Measurements from ENCODE around the gene DNASE1L2. TPM values are rescaled to one million over a fixed set of nuclear protein-coding genes. Genes with fewer than 3 reads are reported as not detected.

Gene DNASE1L2
- total and polyA plus RNA-seq, 3 donors from 2014 or later, result 1.1 to 3.5 (median 2.5) TPM

- H3K36me3 ChIP-seq (ENCODE audit: low read depth, missing control alignments), result no peaks in the 10 kb centered on the region
- no peak for DNase-seq
- H3K4me3 ChIP-seq, result no peak overlapping the region
- intact Hi-C loops (cut with DNase I; ENCODE audit: low total_unique reads), result no loop called here
- no peaks in the 10 kb centered on the region for H3K9me3 ChIP-seq
- no peaks in the 10 kb centered on the region for H3K4me1 ChIP-seq
- no peaks in the 10 kb centered on the region for H3K27me3 ChIP-seq
- H3K27ac ChIP-seq, result no peak overlapping the region
- 89 to 91% methylated on average over 27 to 35 of the region's 35 CpGs for WGBS, 2 donors
- TF ChIP-seq POLR2A (IDR thresholded peaks at IDR 0.05) (no peak), CTCF (IDR thresholded peaks at IDR 0.05) (no peak)
These were observed 48.7 kb downstream of the DNASE1L2 start for GRCh38 chr16:2284797-2285576.

GRCh38 chr16:2285731-2286191 is 49.5 kb downstream of the DNASE1L2 start:
- H3K27ac ChIP-seq, result no peak overlapping the region
- 85 to 91% methylated on average over 10 to 13 of the region's 13 CpGs for WGBS, 2 donors
- no peak for DNase-seq
- intact Hi-C loops (cut with DNase I; ENCODE audit: low total_unique reads), result no loop called here
- TF ChIP-seq POLR2A (IDR thresholded peaks at IDR 0.05) (no peak), CTCF (IDR thresholded peaks at IDR 0.05) (no peak)
- no peaks in the 10 kb centered on the region for H3K36me3 ChIP-seq (ENCODE audit: low read depth, missing control alignments)
- no peaks in the 10 kb centered on the region for H3K4me1 ChIP-seq
- no peak overlapping the region for H3K4me3 ChIP-seq
- H3K27me3 ChIP-seq, result no peaks in the 10 kb centered on the region
- no peaks in the 10 kb centered on the region for H3K9me3 ChIP-seq

GRCh38 chr16:2286550-2286949 is 50.3 kb downstream of the DNASE1L2 start:
- no peaks in the 10 kb centered on the region for H3K9me3 ChIP-seq
- no peaks in the 10 kb centered on the region for H3K27me3 ChIP-seq
- intact Hi-C loops (cut with DNase I; ENCODE audit: low total_unique reads), result no loop called here
- no peak overlapping the region for H3K4me3 ChIP-seq
- no peaks in the 10 kb centered on the region for H3K4me1 ChIP-seq
- no peak for DNase-seq
- WGBS, 2 donors, result 82 to 88% methylated on average over 9 to 17 of the region's 17 CpGs
- H3K36me3 ChIP-seq (ENCODE audit: low read depth, missing control alignments), result no peaks in the 10 kb centered on the region
- TF ChIP-seq POLR2A (IDR thresholded peaks at IDR 0.05) (no peak), CTCF (IDR thresholded peaks at IDR 0.05) (no peak)
- H3K27ac ChIP-seq, result no peak overlapping the region

- Histone ChIP-seq H3K9me3 (no peaks in the 10 kb centered on the region), H3K36me3 (ENCODE audit: low read depth, missing control alignments) (no peaks in the 10 kb centered on the region)
- TF ChIP-seq POLR2A (IDR thresholded peaks at IDR 0.05) (no peak), CTCF (IDR thresholded peaks at IDR 0.05) (no peak)
These were observed 51.8 kb downstream of the DNASE1L2 start for GRCh38 chr16:2287916-2288547.

More at GRCh38 chr16:2287916-2288547, 51.8 kb downstream of the DNASE1L2 start:
- no peak overlapping the region for H3K4me3 ChIP-seq
- no peak for DNase-seq
- no peaks in the 10 kb centered on the region for H3K4me1 ChIP-seq
- H3K27me3 ChIP-seq, result no peaks in the 10 kb centered on the region
- no peak overlapping the region for H3K27ac ChIP-seq
- intact Hi-C loops (cut with DNase I; ENCODE audit: low total_unique reads), result no loop called here
- 87 to 89% methylated on average over 13 to 34 of the region's 35 CpGs for WGBS, 2 donors

MicroRNAs within 50 kb of the gene (microRNA counts, 767-probe panel; counts per million panel counts)
- microRNA hsa-miR-940, result 0 to 152 counts per million in 2 donors

Small RNA genes lying within 50 kb of the gene (microRNA-seq; reads per million reads assigned to microRNA genes)
- gene MIR3677 (ENCODE audit: borderline number of aligned reads in 2 of 2, borderline replicate concordance in 1 of 2) (0 reads per million in 2 donors), gene MIR4717 (ENCODE audit: borderline number of aligned reads in 2 of 2, borderline replicate concordance in 1 of 2) (0 reads per million in 2 donors)

Small RNA genes lying within 50 kb of the gene (small RNA-seq; reads per million reads assigned to genes)
- gene MIR3677 (0 reads per million in 2 donors), gene MIR4717 (0 reads per million in 2 donors)

Other genes with a start within 250 kb of the DNASE1L2 start
- 10 to 100 TPM; 20.9 to 33.5 TPM for gene SYNGR3, start 246.5 kb upstream of the DNASE1L2 start, total RNA-seq
- gene SYNGR3, start 246.5 kb upstream of the DNASE1L2 start, polyA plus RNA-seq (ENCODE audit: insufficient read depth, low read depth, low replicate concordance), result 10.0 TPM
- 10 to 100 TPM; 80.4 to 94.6 TPM for gene ZNF598, start 226.6 kb upstream of the DNASE1L2 start, total RNA-seq
- gene ZNF598, start 226.6 kb upstream of the DNASE1L2 start, polyA plus RNA-seq (ENCODE audit: insufficient read depth, low read depth, low replicate concordance), result 46.3 TPM
- gene NPW, start 216.7 kb upstream of the DNASE1L2 start, total RNA-seq, result 1 to 10 TPM; 7.3 to 8.2 TPM
- gene NPW, start 216.7 kb upstream of the DNASE1L2 start, polyA plus RNA-seq (ENCODE audit: insufficient read depth, low read depth, low replicate concordance), result 3.9 TPM
- gene NHERF2, start 209.5 kb upstream of the DNASE1L2 start, total RNA-seq, result 10 to 100 TPM; 54.1 to 59.9 TPM
- 50.6 TPM for gene NHERF2, start 209.5 kb upstream of the DNASE1L2 start, polyA plus RNA-seq (ENCODE audit: insufficient read depth, low read depth, low replicate concordance)
- 10 to 100 TPM; 24.6 to 35.6 TPM for gene NTHL1, start 188.6 kb upstream of the DNASE1L2 start, total RNA-seq
- gene NTHL1, start 188.6 kb upstream of the DNASE1L2 start, polyA plus RNA-seq (ENCODE audit: insufficient read depth, low read depth, low replicate concordance), result 18.0 TPM
- 100 to 1,000 TPM; 222 to 271 TPM for gene TSC2, start 188.5 kb upstream of the DNASE1L2 start, total RNA-seq
- 136 TPM for gene TSC2, start 188.5 kb upstream of the DNASE1L2 start, polyA plus RNA-seq (ENCODE audit: insufficient read depth, low read depth, low replicate concordance)
- 100 to 1,000 TPM; 323 to 337 TPM for gene PKD1, start 100.5 kb upstream of the DNASE1L2 start, total RNA-seq
- 83.4 TPM for gene PKD1, start 100.5 kb upstream of the DNASE1L2 start, polyA plus RNA-seq (ENCODE audit: insufficient read depth, low read depth, low replicate concordance)
- gene RAB26, start 87.8 kb upstream of the DNASE1L2 start, total RNA-seq, result 1 to 10 TPM; 3.2 to 3.6 TPM
- 1.5 TPM for gene RAB26, start 87.8 kb upstream of the DNASE1L2 start, polyA plus RNA-seq (ENCODE audit: insufficient read depth, low read depth, low replicate concordance)
- 10 to 100 TPM; 36.0 to 46.1 TPM for gene TRAF7, start 80.7 kb upstream of the DNASE1L2 start, total RNA-seq
- gene TRAF7, start 80.7 kb upstream of the DNASE1L2 start, polyA plus RNA-seq (ENCODE audit: insufficient read depth, low read depth, low replicate concordance), result 44.6 TPM
- gene CASKIN1, start 39.8 kb upstream of the DNASE1L2 start, total RNA-seq, result 100 to 1,000 TPM in 1 of 2 donors, 1 to 10 TPM in 1; 6.4 to 159 TPM
- 2.1 TPM for gene CASKIN1, start 39.8 kb upstream of the DNASE1L2 start, polyA plus RNA-seq (ENCODE audit: insufficient read depth, low read depth, low replicate concordance)
- 100 to 1,000 TPM in 1 of 2 donors, 10 to 100 TPM in 1; 95.4 to 113 TPM for gene MLST8, start 31.0 kb upstream of the DNASE1L2 start, total RNA-seq
- 89.0 TPM for gene MLST8, start 31.0 kb upstream of the DNASE1L2 start, polyA plus RNA-seq (ENCODE audit: insufficient read depth, low read depth, low replicate concordance)
- 10 to 100 TPM; 37.8 to 66.5 TPM for gene BRICD5, start 25.6 kb upstream of the DNASE1L2 start, total RNA-seq
- 25.1 TPM for gene BRICD5, start 25.6 kb upstream of the DNASE1L2 start, polyA plus RNA-seq (ENCODE audit: insufficient read depth, low read depth, low replicate concordance)
- 100 to 1,000 TPM in 1 of 2 donors, 10 to 100 TPM in 1; 50.0 to 118 TPM for gene PGP, start 21.6 kb upstream of the DNASE1L2 start, total RNA-seq
- 56.3 TPM for gene PGP, start 21.6 kb upstream of the DNASE1L2 start, polyA plus RNA-seq (ENCODE audit: insufficient read depth, low read depth, low replicate concordance)
- gene E4F1, start 12.9 kb upstream of the DNASE1L2 start, total RNA-seq, result 10 to 100 TPM; 57.4 to 69.4 TPM
- gene E4F1, start 12.9 kb upstream of the DNASE1L2 start, polyA plus RNA-seq (ENCODE audit: insufficient read depth, low read depth, low replicate concordance), result 20.0 TPM
- gene ECI1, start 15.1 kb downstream of the DNASE1L2 start, total RNA-seq, result 10 to 100 TPM; 36.1 to 39.0 TPM
- 25.5 TPM for gene ECI1, start 15.1 kb downstream of the DNASE1L2 start, polyA plus RNA-seq (ENCODE audit: insufficient read depth, low read depth, low replicate concordance)
- 100 to 1,000 TPM; 261 to 294 TPM for gene RNPS1, start 31.7 kb downstream of the DNASE1L2 start, total RNA-seq
- 197 TPM for gene RNPS1, start 31.7 kb downstream of the DNASE1L2 start, polyA plus RNA-seq (ENCODE audit: insufficient read depth, low read depth, low replicate concordance)
- 10 to 100 TPM; 35.1 to 38.1 TPM for gene ABCA3, start 104.3 kb downstream of the DNASE1L2 start, total RNA-seq
- 24.5 TPM for gene ABCA3, start 104.3 kb downstream of the DNASE1L2 start, polyA plus RNA-seq (ENCODE audit: insufficient read depth, low read depth, low replicate concordance)
- 10 to 100 TPM in 1 of 2 donors, 1 to 10 TPM in 1; 9.4 to 10.8 TPM for gene CCNF, start 193.0 kb downstream of the DNASE1L2 start, total RNA-seq
- 6.0 TPM for gene CCNF, start 193.0 kb downstream of the DNASE1L2 start, polyA plus RNA-seq (ENCODE audit: insufficient read depth, low read depth, low replicate concordance)
- 10 to 100 TPM; 18.0 to 19.4 TPM for gene TEDC2, start 223.7 kb downstream of the DNASE1L2 start, total RNA-seq
- 7.7 TPM for gene TEDC2, start 223.7 kb downstream of the DNASE1L2 start, polyA plus RNA-seq (ENCODE audit: insufficient read depth, low read depth, low replicate concordance)
- gene NTN3, start 234.9 kb downstream of the DNASE1L2 start, total RNA-seq, result 1 to 10 TPM; 1.1 to 1.7 TPM
- gene NTN3, start 234.9 kb downstream of the DNASE1L2 start, polyA plus RNA-seq (ENCODE audit: insufficient read depth, low read depth, low replicate concordance), result not detected
- gene TBC1D24, start 238.7 kb downstream of the DNASE1L2 start, total RNA-seq, result 10 to 100 TPM; 11.2 to 13.5 TPM
- 5.3 TPM for gene TBC1D24, start 238.7 kb downstream of the DNASE1L2 start, polyA plus RNA-seq (ENCODE audit: insufficient read depth, low read depth, low replicate concordance)

All from testis (tissue), 3 donors.